GM12873 (cell line): ENCODE measurements around the gene IPO11.

ENCODE experiments used
- TF ChIP-seq, protein P1 (sequence below): IDR thresholded peaks from 2 replicates; pipeline ENCODE4 v1.5.1; 2012; ENCODE audit warnings: low read depth, mild to moderate bottlenecking, moderate library complexity, low read length, control low read depth; ENCODE audit not compliant: insufficient read depth; ENCODE audit errors: missing control alignments

Gene IPO11

DNA sequence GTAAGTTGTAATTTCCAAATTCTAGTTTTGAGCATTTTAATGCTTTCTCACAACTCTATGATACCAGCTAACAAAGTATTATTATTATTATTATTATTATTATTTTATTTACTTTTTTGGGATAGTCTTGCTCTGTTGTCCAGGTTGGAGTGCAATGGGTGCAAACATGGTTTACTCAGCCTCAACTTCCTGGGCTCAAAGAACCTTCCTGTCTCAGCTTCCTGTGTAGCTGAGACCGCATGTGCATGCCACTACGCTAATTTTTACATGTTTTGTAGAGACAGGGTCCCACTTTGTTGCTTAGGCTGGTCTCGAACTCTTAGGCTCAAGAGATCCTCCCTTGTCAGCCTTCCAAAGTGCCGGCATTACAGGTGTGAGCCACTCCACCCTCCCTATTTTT, 193.1 kb downstream of the IPO11 start:
- TF ChIP-seq, protein P1, sequence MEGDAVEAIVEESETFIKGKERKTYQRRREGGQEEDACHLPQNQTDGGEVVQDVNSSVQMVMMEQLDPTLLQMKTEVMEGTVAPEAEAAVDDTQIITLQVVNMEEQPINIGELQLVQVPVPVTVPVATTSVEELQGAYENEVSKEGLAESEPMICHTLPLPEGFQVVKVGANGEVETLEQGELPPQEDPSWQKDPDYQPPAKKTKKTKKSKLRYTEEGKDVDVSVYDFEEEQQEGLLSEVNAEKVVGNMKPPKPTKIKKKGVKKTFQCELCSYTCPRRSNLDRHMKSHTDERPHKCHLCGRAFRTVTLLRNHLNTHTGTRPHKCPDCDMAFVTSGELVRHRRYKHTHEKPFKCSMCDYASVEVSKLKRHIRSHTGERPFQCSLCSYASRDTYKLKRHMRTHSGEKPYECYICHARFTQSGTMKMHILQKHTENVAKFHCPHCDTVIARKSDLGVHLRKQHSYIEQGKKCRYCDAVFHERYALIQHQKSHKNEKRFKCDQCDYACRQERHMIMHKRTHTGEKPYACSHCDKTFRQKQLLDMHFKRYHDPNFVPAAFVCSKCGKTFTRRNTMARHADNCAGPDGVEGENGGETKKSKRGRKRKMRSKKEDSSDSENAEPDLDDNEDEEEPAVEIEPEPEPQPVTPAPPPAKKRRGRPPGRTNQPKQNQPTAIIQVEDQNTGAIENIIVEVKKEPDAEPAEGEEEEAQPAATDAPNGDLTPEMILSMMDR: no peak

DNA sequence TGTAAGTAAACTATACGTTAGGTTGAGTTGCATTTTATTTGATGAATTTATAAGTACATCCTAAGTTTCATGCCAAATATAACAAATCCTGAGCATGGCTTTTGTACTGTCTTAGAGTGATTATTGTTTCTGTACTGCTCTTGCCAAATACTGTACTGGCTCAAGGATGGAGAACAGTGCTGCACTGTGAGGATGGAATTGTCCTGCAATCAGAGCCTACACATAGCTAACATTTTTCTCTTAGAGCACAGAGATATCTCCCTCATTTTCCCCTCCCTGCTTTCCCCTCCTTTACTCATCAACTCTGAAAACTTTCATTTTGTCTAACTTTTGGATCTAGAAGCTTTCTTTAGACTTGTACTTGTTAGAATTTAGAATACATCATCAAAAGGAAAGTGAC, 194.3 kb downstream of the IPO11 start:
- TF ChIP-seq, protein P1: no peak

DNA sequence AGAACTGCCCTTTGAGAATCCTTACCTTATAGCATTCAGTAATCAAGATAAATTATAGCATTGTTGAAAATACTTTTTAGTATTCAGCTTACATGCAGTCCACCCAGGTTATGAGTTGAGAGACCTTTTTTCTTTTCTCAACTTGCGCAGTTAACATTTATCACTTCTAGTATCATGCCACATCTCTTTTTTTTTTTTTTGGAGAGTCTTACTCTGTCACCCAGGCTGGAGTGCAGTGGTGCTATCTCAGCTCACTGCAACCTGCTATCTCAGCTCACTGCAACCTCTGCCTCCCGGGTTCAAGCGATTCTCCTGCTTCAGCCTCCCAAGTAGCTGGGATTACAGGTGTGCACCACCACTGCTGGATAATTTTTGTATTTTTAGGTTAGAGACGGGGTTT, 195.1 kb downstream of the IPO11 start:
- TF ChIP-seq, protein P1: no peak

- TF ChIP-seq, protein P1: no peak
These were observed 196.3 kb downstream of the IPO11 start for GRCh38 chr5:62608529-62609511.

DNA sequence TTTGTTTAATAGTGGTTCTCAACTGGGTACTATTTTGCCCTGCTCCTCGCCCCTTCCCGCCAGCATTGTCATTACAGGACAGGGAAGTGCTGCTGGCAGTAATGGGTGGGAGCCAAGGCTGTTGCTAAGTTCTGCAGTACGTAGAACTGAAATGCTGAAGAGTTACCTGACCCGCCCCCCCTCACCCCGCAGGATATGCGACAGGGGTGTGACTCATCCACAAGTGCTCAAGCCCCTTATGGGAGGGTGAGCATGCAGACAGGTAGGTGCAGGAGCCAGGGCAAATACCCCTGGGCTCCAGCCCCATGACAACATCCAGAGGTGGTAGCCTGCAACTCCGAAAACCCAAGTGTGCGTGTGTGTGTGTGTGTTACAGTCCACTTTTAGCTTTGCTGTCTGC, 201.8 kb downstream of the IPO11 start:
- TF ChIP-seq, protein P1: no peak

- TF ChIP-seq, protein P1: no peak
These were observed 204.2 kb downstream of the IPO11 start for GRCh38 chr5:62616615-62617277.

DNA sequence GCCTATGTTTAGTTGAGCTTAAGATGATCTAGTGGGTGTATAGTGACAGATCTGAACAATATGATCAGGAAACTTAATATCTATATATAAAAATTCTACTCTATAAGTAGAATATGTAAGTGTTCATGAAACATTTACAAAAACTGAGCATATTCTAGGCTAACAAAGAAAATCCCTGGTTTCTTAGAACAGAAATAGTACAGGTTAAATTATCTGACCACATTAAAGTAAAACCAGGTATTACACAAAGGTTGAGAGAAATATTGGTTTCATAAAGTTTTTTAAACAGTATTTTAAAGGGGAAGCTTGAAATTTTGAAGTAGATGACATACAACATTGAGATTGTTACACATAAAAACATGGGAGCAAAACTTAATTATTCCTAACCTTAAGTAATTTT, 205.4 kb downstream of the IPO11 start:
- TF ChIP-seq, protein P1: no peak
